IPS DF 4.7 (cell line): ENCODE measurements around the gene CRELD2.

ENCODE experiments used
- DNase-seq: peaks from one replicate; pipeline ENCODE4 v3.0.0-alpha.2; 2013; ENCODE audit warnings: low spot score; ENCODE audit errors: extremely low read depth

CRELD2 gene

GRCh38 chr22:49966774-49967705 is 48.6 kb downstream of the CRELD2 start:
- no peak for DNase-seq

GRCh38 chr22:49967706-49968208 is 49.3 kb downstream of the CRELD2 start:
- DNase-seq, result no peak

- no peak for DNase-seq
Measured at GRCh38 chr22:49968313-49968830, 49.9 kb downstream of the CRELD2 start.

- DNase-seq, result no peak
Measured at GRCh38 chr22:49968831-49969661, 50.6 kb downstream of the CRELD2 start.

- no peak for DNase-seq
Measured at GRCh38 chr22:49969751-49970527, 51.5 kb downstream of the CRELD2 start.

GRCh38 chr22:49970528-49971231 is 52.2 kb downstream of the CRELD2 start:
- DNase-seq, result no peak

- no peak for DNase-seq
Measured at GRCh38 chr22:49971232-49972162, 53.1 kb downstream of the CRELD2 start.

- no peak for DNase-seq
Measured at GRCh38 chr22:49972163-49973017, 54.0 kb downstream of the CRELD2 start.

- DNase-seq, result no peak
Measured at GRCh38 chr22:49973018-49973961, 54.9 kb downstream of the CRELD2 start.

GRCh38 chr22:49975543-49976389 is 57.3 kb downstream of the CRELD2 start:
- DNase-seq, result no peak

GRCh38 chr22:49976439-49977175 is 58.2 kb downstream of the CRELD2 start:
- no peak for DNase-seq
